ENCODE results near the gene IFRD1. TPM values are rescaled to one million over a fixed set of nuclear protein-coding genes. Genes with fewer than 3 reads are reported as not detected.

Gene IFRD1
- total RNA-seq, 1 experiment from 2014 or later, result 67.8 TPM

- Histone ChIP-seq H3K18ac (ENCODE audit: insufficient read length, low read depth, low read length) (no peak overlapping the region), H3K56ac (ENCODE audit: insufficient read length, low read depth, low read length) (no peak overlapping the region), H3K27ac (ENCODE audit: insufficient read length, low read depth, low read length) (no peak overlapping the region), H2BK20ac (ENCODE audit: low read depth, low read length, poor library complexity, severe bottlenecking) (no peak overlapping the region), H4K8ac (replicated peaks; ENCODE audit: insufficient read length, low read depth, low read length) (no peak overlapping the region), H3K4me1 (ENCODE audit: insufficient read depth, low read length) (no peaks in the 10 kb centered on the region), H3K9ac (ENCODE audit: extremely low read depth, insufficient read length, low read length) (no peak overlapping the region), H3K79me2 (ENCODE audit: insufficient read depth, low read length) (no peaks in the 10 kb centered on the region; the same call in 1 of the 2 replicates), H3K9me3 (ENCODE audit: control insufficient read depth, low read depth, low read length) (no peaks in the 10 kb centered on the region), H2AK5ac (ENCODE audit: insufficient read length, low read length) (no peak overlapping the region), H4K20me1 (ENCODE audit: control insufficient read depth, insufficient read depth, insufficient read length) (no peaks in the 10 kb centered on the region), H2BK5ac (ENCODE audit: insufficient read length, low read length) (no peak overlapping the region), H3K23ac (ENCODE audit: insufficient read length, low read depth, low read length) (no peak overlapping the region), H3T11ph (ENCODE audit: low read length) (no peak overlapping the region), H3K23me2 (ENCODE audit: insufficient read length, low read depth, low read length, poor library complexity, severe bottlenecking) (no peaks in the 10 kb centered on the region), H3K14ac (ENCODE audit: insufficient read depth, low read length) (no peak overlapping the region), H2AFZ (ENCODE audit: low read length) (no peak overlapping the region), H3K27me3 (ENCODE audit: insufficient read depth, low read length) (no peaks in the 10 kb centered on the region), H4K5ac (ENCODE audit: insufficient read length, low read depth, low read length) (no peak overlapping the region), H3K79me1 (ENCODE audit: insufficient read depth, low read depth, low read length, poor library complexity, severe bottlenecking) (peaks cover 2% of the 10 kb centered on the region), H3K4me2 (ENCODE audit: insufficient read depth, insufficient read length, low read length) (no peak overlapping the region), H2BK15ac (ENCODE audit: low read depth, low read length) (no peak overlapping the region), H4K91ac (ENCODE audit: insufficient read length, low read depth, low read length) (no peak overlapping the region), H2BK120ac (ENCODE audit: low read depth, low read length, poor library complexity, severe bottlenecking) (no peak overlapping the region), H2BK12ac (ENCODE audit: insufficient read length, low read depth, low read length) (no peak overlapping the region), H3K4ac (ENCODE audit: low read depth, low read length) (no peak overlapping the region)
- Mint-ChIP-seq H3K9me3 (no peaks in the 10 kb centered on the region), H3K27ac (no peak overlapping the region), H3K4me3 (no peak overlapping the region), H3K4me1 (no peaks in the 10 kb centered on the region), H3K27me3 (ENCODE audit: low read depth) (no peaks in the 10 kb centered on the region), H3K36me3 (ENCODE audit: insufficient read depth in 1 of 3, low read depth in 3 of 3) (peaks cover 53 to 86% (median 83%) of the 10 kb centered on the region in 3 experiments)
- TF ChIP-seq CTCF (conservative IDR thresholded peaks at IDR 0.05), result no peak
- no peak for DNase-seq
- WGBS (ENCODE audit: extremely low coverage, insufficient read length, low lambda C conversion rate), result no CpG with 5 or more reads among the region's 1 CpG
Measured at GRCh38 chr7:112459645-112460044, 9.4 kb downstream of the IFRD1 start.
